KMS-11 (cell line): ENCODE results near the gene C9orf72.

Experiments used
- H2AFZ ChIP-seq: fragments of 200-600 bp; sonication (generic); 2 replicates; pipeline ENCODE4 v1.6.1; 2016; ENCODE audit warnings: antibody characterized with exemption, mixed run types, low read depth
- H3K27ac ChIP-seq: fragments of 200-600 bp; sonication (generic); 2 replicates; pipeline ENCODE4 v1.6.1; 2016; ENCODE audit warnings: mild to moderate bottlenecking, mixed run types
- H3K27me3 ChIP-seq: fragments of 200-600 bp; sonication (generic); 2 replicates; pipeline ENCODE4 v1.6.1; 2017; ENCODE audit warnings: mild to moderate bottlenecking, low read depth, mixed run types, moderate library complexity; ENCODE audit not compliant: insufficient read depth
- H3K36me3 ChIP-seq: fragments of 200-600 bp; sonication (generic); 2 replicates; pipeline ENCODE4 v1.6.1; 2017; ENCODE audit warnings: mild to moderate bottlenecking, mixed run types; ENCODE audit not compliant: insufficient read depth
- H3K4me1 ChIP-seq: fragments of 200-600 bp; sonication (generic); 2 replicates; pipeline ENCODE4 v1.6.1; 2016; ENCODE audit warnings: mild to moderate bottlenecking, low read depth, mixed run types; ENCODE audit not compliant: poor library complexity, severe bottlenecking
- H3K4me2 ChIP-seq: fragments of 200-600 bp; sonication (generic); 2 replicates; pipeline ENCODE4 v1.7.0; 2016; ENCODE audit warnings: mild to moderate bottlenecking, mixed run types
- H3K4me3 ChIP-seq: fragments of 200-600 bp; sonication (generic); IDR thresholded peaks from 2 replicates; pipeline ENCODE4 v1.6.1; 2017; ENCODE audit warnings: low read depth, low read length, mixed read lengths; ENCODE audit not compliant: insufficient read depth
- H3K79me2 ChIP-seq: fragments of 200-600 bp; sonication (generic); 2 replicates; pipeline ENCODE4 v1.6.1; 2016; ENCODE audit warnings: low read depth, mixed run types; ENCODE audit not compliant: insufficient read depth
- H3K9ac ChIP-seq: fragments of 200-600 bp; sonication (generic); 2 replicates; pipeline ENCODE4 v1.6.1; 2016; ENCODE audit warnings: mild to moderate bottlenecking, mixed run types
- H4K20me1 ChIP-seq: fragments of 200-600 bp; sonication (generic); 2 replicates; pipeline ENCODE4 v1.6.1; 2016; ENCODE audit warnings: mild to moderate bottlenecking, mixed run types; ENCODE audit not compliant: insufficient read depth
- TF ChIP-seq, protein P1 (sequence below): fragments of 200-600 bp; sonication (generic); conservative IDR thresholded peaks from 2 replicates; pipeline ENCODE4 v1.6.1; 2017; ENCODE audit warnings: low read depth, mild to moderate bottlenecking, antibody characterized with exemption, low read length, moderate library complexity, mixed read lengths

C9orf72 gene

DNA sequence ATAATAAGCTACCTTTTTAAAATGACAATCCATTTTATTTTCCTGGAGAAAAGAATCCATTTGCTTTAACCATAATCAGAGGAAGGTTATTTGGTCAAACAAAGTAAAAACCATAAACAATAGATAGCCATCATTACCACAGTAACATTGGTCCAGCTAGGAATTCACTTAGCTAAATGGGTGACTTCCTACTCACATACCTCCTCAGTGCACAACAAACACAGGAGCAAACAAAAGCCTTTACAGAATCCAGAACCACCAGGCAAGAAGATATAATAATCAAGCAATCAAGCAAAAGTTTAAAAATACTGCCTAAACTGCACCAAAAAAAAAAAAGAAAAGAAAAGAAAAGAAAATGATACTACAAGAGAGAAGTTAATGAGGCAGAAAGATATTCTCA is 50.1 kb downstream of the C9orf72 start:
- no peaks in the 10 kb centered on the region for H3K79me2 ChIP-seq
- no peaks in the 10 kb centered on the region for H4K20me1 ChIP-seq
- no peak overlapping the region for H3K9ac ChIP-seq
- H3K27me3 ChIP-seq = peaks cover 2% of the 10 kb centered on the region; the same call in 1 of the 2 replicates
- TF ChIP-seq, protein P1, sequence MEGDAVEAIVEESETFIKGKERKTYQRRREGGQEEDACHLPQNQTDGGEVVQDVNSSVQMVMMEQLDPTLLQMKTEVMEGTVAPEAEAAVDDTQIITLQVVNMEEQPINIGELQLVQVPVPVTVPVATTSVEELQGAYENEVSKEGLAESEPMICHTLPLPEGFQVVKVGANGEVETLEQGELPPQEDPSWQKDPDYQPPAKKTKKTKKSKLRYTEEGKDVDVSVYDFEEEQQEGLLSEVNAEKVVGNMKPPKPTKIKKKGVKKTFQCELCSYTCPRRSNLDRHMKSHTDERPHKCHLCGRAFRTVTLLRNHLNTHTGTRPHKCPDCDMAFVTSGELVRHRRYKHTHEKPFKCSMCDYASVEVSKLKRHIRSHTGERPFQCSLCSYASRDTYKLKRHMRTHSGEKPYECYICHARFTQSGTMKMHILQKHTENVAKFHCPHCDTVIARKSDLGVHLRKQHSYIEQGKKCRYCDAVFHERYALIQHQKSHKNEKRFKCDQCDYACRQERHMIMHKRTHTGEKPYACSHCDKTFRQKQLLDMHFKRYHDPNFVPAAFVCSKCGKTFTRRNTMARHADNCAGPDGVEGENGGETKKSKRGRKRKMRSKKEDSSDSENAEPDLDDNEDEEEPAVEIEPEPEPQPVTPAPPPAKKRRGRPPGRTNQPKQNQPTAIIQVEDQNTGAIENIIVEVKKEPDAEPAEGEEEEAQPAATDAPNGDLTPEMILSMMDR = no peak
- H2AFZ ChIP-seq = no peak overlapping the region
- H3K4me1 ChIP-seq = no peaks in the 10 kb centered on the region
- H3K36me3 ChIP-seq = no peaks in the 10 kb centered on the region
- H3K4me2 ChIP-seq = no peak overlapping the region
- H3K27ac ChIP-seq = no peak overlapping the region
- H3K4me3 ChIP-seq = no peak overlapping the region

GRCh38 chr9:27520986-27521385 is 52.3 kb downstream of the C9orf72 start:
- Histone ChIP-seq H3K4me1 (no peaks in the 10 kb centered on the region), H4K20me1 (no peaks in the 10 kb centered on the region), H3K27me3 (no peaks in the 10 kb centered on the region; the same call in 1 of the 2 replicates), H3K4me3 (no peak overlapping the region), H3K36me3 (no peaks in the 10 kb centered on the region), H3K9ac (no peak overlapping the region), H3K27ac (no peak overlapping the region), H3K4me2 (no peak overlapping the region), H3K79me2 (no peaks in the 10 kb centered on the region), H2AFZ (no peak overlapping the region)
- TF ChIP-seq, protein P1 = no peak

DNA sequence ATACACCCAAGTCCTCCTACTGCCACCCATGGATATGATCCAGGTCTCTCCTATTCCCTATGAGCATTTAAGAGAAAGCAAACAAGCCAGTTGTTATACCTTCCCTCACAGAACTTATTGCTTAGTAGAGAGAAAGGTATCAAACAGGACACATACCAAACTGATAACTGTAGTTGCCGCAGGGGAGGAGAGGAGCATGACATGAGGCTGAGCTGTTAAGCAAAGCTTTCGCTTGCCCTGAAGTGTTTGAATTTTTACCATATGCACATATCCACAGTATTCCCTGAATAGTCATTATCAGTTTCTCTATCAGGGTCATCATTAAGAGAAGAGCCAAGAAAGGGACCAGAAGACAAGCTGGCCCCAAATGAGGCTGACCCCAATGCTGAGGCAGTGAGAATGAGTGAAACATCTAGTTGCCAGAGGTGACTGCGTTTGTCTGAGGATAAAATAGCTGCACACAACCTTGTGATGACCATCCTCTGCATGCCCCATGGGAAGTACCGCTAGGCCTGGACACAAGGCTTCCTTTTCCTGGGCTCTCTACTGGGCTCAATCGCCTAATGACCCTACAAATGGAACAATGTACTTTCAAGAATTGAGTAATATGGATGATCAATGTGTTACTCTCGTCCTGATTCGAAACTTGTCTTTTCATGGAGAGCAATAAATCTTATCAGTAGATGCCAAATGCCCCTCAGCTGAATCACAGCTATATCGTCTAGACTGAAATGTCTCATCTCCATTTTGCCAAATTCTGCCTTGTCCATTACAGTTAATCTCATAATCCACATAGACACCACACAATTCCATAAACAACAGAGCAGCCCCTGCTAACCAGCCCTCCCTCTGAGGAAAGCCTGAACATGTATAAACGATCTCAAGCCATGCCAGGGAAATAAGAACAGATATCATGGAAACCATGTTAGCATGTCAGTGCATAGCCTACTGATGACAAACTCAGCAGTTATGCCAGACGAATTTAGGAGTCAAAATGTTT is 53.5 kb downstream of the C9orf72 start:
- no peak overlapping the region for H3K4me2 ChIP-seq
- H3K9ac ChIP-seq = no peak overlapping the region
- H3K36me3 ChIP-seq = no peaks in the 10 kb centered on the region
- no peaks in the 10 kb centered on the region for H3K27me3 ChIP-seq
- no peak overlapping the region for H2AFZ ChIP-seq
- no peak overlapping the region for H3K27ac ChIP-seq
- H3K4me1 ChIP-seq = no peaks in the 10 kb centered on the region
- no peaks in the 10 kb centered on the region for H4K20me1 ChIP-seq
- H3K79me2 ChIP-seq = no peaks in the 10 kb centered on the region
- TF ChIP-seq, protein P1 = no peak
- no peak overlapping the region for H3K4me3 ChIP-seq

DNA sequence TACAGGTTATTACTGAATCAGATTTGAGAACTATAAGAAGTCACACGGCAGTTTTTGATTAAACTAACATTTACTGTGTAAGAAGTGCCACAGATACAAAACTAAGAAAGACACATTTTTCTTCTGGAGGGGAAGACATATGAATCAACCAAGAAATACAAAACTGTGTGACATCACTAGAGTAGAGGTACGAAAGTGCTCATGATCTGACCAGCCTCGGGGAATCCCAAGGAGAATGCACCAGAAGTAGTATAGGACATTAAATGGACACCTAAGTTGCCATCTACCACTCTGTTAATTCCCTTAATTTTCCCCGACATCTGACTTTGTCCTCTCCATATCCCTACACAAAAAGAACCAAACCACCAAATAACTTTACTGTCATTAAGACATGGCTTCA is 54.5 kb downstream of the C9orf72 start:
- Histone ChIP-seq H3K9ac (no peak overlapping the region), H3K4me1 (no peaks in the 10 kb centered on the region), H3K27me3 (no peaks in the 10 kb centered on the region), H4K20me1 (no peaks in the 10 kb centered on the region), H3K4me3 (no peak overlapping the region), H3K4me2 (no peak overlapping the region), H3K27ac (no peak overlapping the region), H3K36me3 (no peaks in the 10 kb centered on the region), H3K79me2 (no peaks in the 10 kb centered on the region), H2AFZ (no peak overlapping the region)
- TF ChIP-seq, protein P1 = no peak
